BE2C (cell line): ENCODE data around the gene IFNL3.

Experiments
- DNase-seq: peaks from one replicate; pipeline ENCODE4 v3.0.0-alpha.2; 2020
- H3K27me3 ChIP-seq: fragments of 250-450 bp; sonication (Bioruptor Pico); 2 replicates; pipeline ENCODE4 v1.5.1; 2020; ENCODE audit warnings: mild to moderate bottlenecking
- H3K36me3 ChIP-seq: fragments of 250-450 bp; sonication (Bioruptor Pico); 2 replicates; pipeline ENCODE4 v1.5.1; 2020; ENCODE audit warnings: mild to moderate bottlenecking
- H3K4me1 ChIP-seq: fragments of 250-450 bp; sonication (Bioruptor Pico); 2 replicates; pipeline ENCODE4 v1.5.1; 2020
- H3K4me3 ChIP-seq: 2 replicates; pipeline ENCODE4 v1.5.1; 2011; ENCODE audit warnings: low read depth, low read length
- H3K9me3 ChIP-seq: fragments of 250-450 bp; sonication (Bioruptor Pico); 2 replicates; pipeline ENCODE4 v1.5.1; 2020
- CTCF ChIP-seq: IDR thresholded peaks from 2 replicates; pipeline ENCODE4 v1.5.1; 2012; ENCODE audit warnings: mild to moderate bottlenecking, low read depth, low read length

Gene IFNL3

GRCh38 chr19:39237200-39238184, 7.3 kb downstream of the IFNL3 start:
- H3K27me3 ChIP-seq: no peaks in the 10 kb centered on the region
- H3K9me3 ChIP-seq: no peaks in the 10 kb centered on the region
- H3K4me1 ChIP-seq: no peaks in the 10 kb centered on the region
- no peaks in the 10 kb centered on the region for H3K36me3 ChIP-seq
- DNase-seq: peak; percentile 42
- no peak for TF ChIP-seq CTCF
- no peak overlapping the region for H3K4me3 ChIP-seq

GRCh38 chr19:39236527-39236926, 8.3 kb downstream of the IFNL3 start:
- Histone ChIP-seq H3K4me3 (no peak overlapping the region), H3K36me3 (no peaks in the 10 kb centered on the region), H3K9me3 (no peaks in the 10 kb centered on the region), H3K27me3 (no peaks in the 10 kb centered on the region), H3K4me1 (no peaks in the 10 kb centered on the region)
- TF ChIP-seq CTCF: no peak
- DNase-seq: no peak

- Histone ChIP-seq H3K4me3 (no peak overlapping the region), H3K36me3 (no peaks in the 10 kb centered on the region), H3K27me3 (0 out of 2 replicates have a peak, but pooled peaks cover 3% of the 10 kb centered on the region), H3K4me1 (no peaks in the 10 kb centered on the region), H3K9me3 (no peaks in the 10 kb centered on the region)
- no peak for TF ChIP-seq CTCF
- no peak for DNase-seq
Measured at GRCh38 chr19:39232708-39233107, 12.1 kb downstream of the IFNL3 start.

GRCh38 chr19:39230096-39230764, 14.6 kb downstream of the IFNL3 start:
- no peaks in the 10 kb centered on the region for H3K4me1 ChIP-seq
- TF ChIP-seq CTCF: no peak
- DNase-seq: no peak
- H3K27me3 ChIP-seq: peaks cover 14% of the 10 kb centered on the region
- no peaks in the 10 kb centered on the region for H3K9me3 ChIP-seq
- H3K36me3 ChIP-seq: no peaks in the 10 kb centered on the region
- H3K4me3 ChIP-seq: no peak overlapping the region

GRCh38 chr19:39224910-39225309, 19.9 kb downstream of the IFNL3 start:
- no peaks in the 10 kb centered on the region for H3K9me3 ChIP-seq
- no peak overlapping the region for H3K4me3 ChIP-seq
- no peak for DNase-seq
- H3K36me3 ChIP-seq: no peaks in the 10 kb centered on the region
- H3K27me3 ChIP-seq: peaks cover 21% of the 10 kb centered on the region
- peak; percentile 28; the same call in 1 of the 2 replicates for TF ChIP-seq CTCF
- H3K4me1 ChIP-seq: no peaks in the 10 kb centered on the region
